GM12874 (cell line): ENCODE data around the gene INTS3.

Source experiments
- TF ChIP-seq, protein P1 (sequence below): IDR thresholded peaks from 2 replicates; pipeline ENCODE4 v1.5.1; 2011; ENCODE audit warnings: low read depth, mild to moderate bottlenecking, control low read depth, low read length, moderate library complexity; ENCODE audit not compliant: insufficient read depth

INTS3 gene

GRCh38 chr1:153723687-153724086 lies 4.2 kb upstream of the INTS3 start:
- TF ChIP-seq, protein P1, sequence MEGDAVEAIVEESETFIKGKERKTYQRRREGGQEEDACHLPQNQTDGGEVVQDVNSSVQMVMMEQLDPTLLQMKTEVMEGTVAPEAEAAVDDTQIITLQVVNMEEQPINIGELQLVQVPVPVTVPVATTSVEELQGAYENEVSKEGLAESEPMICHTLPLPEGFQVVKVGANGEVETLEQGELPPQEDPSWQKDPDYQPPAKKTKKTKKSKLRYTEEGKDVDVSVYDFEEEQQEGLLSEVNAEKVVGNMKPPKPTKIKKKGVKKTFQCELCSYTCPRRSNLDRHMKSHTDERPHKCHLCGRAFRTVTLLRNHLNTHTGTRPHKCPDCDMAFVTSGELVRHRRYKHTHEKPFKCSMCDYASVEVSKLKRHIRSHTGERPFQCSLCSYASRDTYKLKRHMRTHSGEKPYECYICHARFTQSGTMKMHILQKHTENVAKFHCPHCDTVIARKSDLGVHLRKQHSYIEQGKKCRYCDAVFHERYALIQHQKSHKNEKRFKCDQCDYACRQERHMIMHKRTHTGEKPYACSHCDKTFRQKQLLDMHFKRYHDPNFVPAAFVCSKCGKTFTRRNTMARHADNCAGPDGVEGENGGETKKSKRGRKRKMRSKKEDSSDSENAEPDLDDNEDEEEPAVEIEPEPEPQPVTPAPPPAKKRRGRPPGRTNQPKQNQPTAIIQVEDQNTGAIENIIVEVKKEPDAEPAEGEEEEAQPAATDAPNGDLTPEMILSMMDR: no peak

- TF ChIP-seq, protein P1: no peak
Measured at GRCh38 chr1:153728305-153729066, 636 bp downstream of the INTS3 start.

DNA sequence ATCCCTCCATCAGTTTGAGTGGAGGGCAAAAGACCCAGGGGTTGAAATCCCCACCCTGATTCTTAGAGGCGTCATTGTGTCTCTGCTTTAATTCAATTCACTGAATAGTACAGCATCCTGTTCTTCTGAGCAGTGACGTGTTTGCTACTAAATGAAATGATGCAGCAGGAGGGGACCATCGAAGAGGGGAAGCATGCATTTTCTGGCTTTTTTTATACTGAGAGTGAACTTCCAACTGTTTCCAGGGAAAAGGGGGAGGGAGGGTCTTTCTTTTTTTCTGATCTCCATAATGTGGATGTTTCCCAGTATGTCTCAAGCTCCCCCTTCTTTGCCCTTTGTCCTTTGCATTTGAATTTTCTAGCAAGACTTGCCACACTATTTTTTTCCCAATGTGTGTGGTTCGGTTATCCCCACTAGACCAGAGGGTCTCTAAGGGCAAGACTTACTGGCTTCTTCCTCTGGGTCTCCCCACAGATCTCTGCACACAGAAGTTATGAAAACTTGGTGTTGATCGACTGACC lies 2.7 kb downstream of the INTS3 start:
- TF ChIP-seq, protein P1: no peak

- TF ChIP-seq, protein P1: no peak
Measured at GRCh38 chr1:153733970-153734369, 6.1 kb downstream of the INTS3 start.

- TF ChIP-seq, protein P1: no peak
Measured at GRCh38 chr1:153734396-153735089, 6.7 kb downstream of the INTS3 start.

- TF ChIP-seq, protein P1: no peak
Measured at GRCh38 chr1:153735090-153735420, 7.2 kb downstream of the INTS3 start.

- TF ChIP-seq, protein P1: no peak
Measured at GRCh38 chr1:153741986-153742385, 14.1 kb downstream of the INTS3 start.
